GM12875 (cell line): Measurements from ENCODE around the gene CHMP2A.
"Not testable (repeated sequence)": the region's sequence is repeated elsewhere in the genome, so short reads cannot be mapped to it uniquely, and the experiment has no call there.

Experiments
- H3K4me3 ChIP-seq: one replicate; pipeline ENCODE4 v1.5.1; 2011; ENCODE audit warnings: low read depth, low read length, control low read depth
- TF ChIP-seq, protein P1 (sequence below): IDR thresholded peaks from 2 replicates; pipeline ENCODE4 v1.5.1; 2011; ENCODE audit warnings: low read depth, mild to moderate bottlenecking, control low read depth, inconsistent platforms, low read length, moderate library complexity, borderline replicate concordance; ENCODE audit not compliant: insufficient read depth

CHMP2A gene

DNA sequence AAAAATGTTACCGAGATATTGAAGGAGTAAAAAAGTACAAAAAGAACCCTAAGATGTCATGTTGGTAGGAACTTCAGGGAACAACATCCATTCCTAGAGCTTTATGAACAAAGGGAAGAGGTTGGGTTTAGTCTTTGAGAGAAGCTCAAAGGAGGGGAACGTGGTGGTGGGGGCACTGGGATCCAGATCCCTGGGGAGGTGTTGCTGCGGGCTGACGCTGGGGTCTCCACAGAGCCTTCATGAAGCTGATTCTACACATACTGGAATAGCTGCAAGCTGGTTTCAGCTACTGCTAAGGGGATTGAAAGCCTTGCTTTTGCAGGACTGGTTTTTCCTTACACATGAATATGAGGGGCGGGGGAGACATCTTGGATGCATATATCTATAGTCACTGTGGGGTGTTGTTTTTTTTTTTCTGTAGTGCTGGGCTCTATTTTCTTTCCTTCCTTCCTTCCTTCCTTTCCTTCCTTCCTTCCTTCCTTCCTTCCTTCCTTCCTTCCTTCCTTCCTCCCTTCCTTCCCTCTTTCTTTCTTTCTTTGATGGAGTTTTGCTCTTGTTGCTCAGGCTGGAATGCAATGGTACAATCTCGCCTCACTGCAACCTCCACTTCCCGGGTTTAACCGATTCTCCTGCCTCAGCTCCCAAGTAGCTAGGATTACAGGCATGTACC lies 24.7 kb upstream of the CHMP2A start:
- H3K4me3 ChIP-seq, result no peak overlapping the region
- TF ChIP-seq, protein P1, sequence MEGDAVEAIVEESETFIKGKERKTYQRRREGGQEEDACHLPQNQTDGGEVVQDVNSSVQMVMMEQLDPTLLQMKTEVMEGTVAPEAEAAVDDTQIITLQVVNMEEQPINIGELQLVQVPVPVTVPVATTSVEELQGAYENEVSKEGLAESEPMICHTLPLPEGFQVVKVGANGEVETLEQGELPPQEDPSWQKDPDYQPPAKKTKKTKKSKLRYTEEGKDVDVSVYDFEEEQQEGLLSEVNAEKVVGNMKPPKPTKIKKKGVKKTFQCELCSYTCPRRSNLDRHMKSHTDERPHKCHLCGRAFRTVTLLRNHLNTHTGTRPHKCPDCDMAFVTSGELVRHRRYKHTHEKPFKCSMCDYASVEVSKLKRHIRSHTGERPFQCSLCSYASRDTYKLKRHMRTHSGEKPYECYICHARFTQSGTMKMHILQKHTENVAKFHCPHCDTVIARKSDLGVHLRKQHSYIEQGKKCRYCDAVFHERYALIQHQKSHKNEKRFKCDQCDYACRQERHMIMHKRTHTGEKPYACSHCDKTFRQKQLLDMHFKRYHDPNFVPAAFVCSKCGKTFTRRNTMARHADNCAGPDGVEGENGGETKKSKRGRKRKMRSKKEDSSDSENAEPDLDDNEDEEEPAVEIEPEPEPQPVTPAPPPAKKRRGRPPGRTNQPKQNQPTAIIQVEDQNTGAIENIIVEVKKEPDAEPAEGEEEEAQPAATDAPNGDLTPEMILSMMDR, result no peak

DNA sequence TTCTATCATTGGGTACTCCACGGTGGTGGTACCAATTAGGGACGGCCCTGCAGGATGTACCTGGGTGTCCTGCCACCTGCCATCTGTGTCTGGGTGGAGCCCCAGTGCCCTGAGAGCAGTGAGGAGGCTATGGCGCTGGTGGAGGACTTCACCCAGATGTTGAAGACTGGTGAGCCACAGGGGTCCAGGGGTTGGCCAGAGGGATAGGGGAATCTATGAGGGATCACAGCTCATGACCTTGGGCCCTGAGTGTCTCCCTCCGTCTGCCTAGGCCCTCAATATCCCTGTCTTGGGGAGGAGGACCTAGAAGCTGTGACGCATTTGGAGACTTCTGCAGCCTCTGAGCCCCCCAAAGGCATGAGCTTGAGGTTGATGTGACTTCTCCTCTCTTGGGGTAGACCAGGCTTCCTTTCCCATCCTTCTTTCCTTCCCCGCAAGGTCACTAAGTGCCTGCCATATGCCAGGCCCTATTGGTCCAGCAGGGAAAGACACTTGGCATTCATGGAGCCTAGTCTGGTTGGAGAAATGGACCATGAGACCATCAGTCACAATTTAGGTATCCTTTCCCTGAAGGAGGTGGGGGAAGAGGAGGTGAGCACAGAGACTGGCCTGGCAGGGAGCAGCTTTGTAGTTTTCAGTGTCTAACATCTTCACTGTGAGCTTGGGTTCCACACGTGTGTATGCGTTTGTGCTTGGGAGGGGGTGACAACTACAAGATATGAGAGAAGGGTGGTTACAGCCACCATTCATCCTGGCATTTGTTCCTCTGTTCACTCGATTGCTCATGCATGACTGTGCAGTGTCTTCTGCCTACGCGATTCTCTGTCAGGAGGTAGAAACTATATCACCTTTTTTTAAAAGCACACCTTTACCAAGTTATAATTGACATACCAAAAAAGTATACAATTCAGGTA lies 23.4 kb upstream of the CHMP2A start:
- TF ChIP-seq, protein P1, result no peak
- no peak overlapping the region for H3K4me3 ChIP-seq

DNA sequence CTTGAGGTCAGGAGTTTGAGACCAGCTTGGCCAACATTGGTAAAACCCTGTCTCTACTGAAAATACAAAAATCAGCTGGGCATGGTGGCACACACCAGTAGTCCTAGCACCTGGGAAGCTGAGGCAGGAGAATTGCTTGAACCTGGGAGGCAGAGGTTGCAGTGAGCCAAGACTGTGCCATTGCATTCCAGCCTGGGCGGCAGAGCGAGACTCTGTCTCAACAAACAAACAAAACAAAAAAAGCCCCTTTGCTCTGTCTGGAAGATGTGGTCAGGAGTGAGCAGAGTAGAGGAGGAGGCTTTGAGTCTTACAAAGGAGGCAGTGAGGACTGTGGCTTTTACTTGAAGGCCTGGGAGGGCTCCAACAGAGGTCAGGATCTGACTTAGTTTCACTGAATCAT lies 22.7 kb upstream of the CHMP2A start:
- H3K4me3 ChIP-seq, result not testable (repeated sequence)

DNA sequence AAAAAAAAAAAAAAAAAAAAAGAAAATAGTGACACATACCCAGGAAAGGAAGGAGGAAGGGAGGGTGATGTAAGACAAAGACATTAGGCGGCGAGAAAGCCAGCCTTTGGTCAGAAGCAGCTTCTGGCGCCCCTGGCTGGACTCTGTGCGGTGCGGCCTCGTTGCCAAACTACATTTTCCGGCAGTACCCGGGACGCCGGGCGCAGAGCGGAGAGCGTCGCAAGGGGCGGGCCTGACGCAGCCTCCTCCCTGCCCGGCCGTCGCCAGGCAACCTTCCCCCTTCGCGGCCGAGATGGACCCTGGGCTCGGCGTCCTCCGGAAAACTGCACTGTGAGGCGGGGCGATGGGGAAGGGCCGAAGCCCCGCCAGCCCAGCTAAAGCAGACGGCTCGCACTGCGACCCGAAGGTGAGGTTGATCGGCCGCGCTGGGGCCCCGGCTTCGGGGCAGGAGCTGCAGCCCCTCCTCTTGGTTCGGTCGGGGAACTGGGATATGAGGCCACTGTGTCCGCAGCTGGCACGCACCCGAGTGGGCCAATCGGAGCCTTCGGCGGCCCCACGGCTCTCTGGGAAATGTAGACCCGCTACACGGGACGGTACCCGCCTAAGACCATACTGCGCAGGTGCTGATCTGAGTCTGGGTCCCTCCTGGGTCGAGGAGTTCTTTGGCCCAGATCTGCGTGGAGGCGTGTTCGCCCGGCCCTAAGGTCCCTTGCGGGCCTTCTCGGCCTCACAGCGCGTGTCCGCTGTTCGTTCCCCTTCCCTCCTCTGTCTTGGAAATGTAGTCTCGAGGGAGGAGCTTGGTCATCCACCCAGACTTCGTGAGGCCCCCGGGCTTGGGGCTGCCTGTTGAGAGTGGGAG lies 20.5 kb upstream of the CHMP2A start:
- TF ChIP-seq, protein P1, result no peak
- peak overlapping the region; percentile 85 for H3K4me3 ChIP-seq

DNA sequence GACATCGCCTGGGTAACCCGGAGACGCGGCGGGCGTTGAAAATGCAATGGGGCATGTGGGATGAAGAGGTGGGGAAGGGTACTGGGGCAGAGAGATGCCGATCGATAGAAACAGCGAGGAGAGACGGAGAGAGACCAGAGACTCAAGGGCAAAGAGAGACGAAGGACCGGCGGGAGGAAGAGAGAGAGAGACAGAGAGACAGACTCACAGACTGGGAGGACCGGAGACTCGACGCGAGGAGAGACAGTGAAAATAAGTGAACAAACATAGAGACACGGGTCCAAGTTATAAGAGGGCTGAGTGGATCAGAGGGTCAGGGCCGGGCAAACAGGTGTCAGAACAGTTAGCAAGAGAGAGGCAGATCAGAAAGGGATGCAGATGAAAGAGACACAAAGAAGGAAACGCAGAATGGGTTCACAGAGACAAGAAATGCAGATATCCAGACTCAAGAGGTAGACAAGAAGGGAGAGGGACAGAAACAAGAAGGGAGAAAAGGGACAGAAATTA lies 18.8 kb upstream of the CHMP2A start:
- TF ChIP-seq, protein P1, result no peak
- peak overlapping the region; percentile 50 for H3K4me3 ChIP-seq

DNA sequence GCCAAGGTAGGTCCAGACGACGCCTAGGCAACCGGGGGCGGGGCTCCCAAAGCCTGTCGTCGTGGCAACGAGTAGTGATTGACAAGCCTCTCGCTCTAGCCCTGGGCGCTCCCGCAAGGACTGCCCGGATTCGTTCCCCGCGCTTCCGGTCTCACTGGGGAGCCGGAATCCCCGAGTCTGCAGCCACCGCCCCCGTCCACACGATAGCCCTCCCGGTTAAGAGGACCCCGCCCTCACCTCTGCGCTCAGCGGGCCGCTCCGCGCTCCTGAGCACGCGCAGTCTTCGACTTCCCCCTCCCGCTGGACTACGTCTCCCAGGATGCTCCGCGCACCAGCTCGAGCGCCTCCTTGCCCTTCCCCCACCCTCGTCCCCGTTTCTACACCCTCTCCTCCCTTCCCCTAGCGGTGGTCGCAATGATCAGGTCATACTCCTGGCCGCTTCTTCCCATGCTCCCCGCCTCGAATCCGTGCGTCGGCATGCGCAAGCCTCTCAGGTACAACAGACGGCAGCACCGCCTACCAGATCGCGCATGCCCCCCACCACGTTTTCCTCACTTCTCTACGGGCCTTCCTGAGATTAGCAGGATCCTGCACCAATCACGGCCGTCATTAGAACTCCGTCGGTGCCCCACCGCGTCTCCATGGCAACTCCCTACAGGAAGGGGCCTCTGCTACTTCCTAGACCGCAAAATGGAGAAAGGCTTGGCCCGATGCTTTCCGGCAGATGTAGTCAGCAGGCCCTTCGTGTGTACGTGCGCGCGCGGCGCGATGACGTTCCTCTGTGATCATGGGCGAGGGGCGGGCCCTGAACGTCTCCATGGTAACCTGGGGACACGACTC lies 18.1 kb upstream of the CHMP2A start, which contains the start of gene MZF1:
MZF1 (minus strand) TSS at position 518 of the 840 bp plus-strand sequence. CDS start 1,946 bp downstream, outside the sequence.
- peak within 1 kb of the TSS; percentile 69 for H3K4me3 ChIP-seq
- TF ChIP-seq, protein P1, result peak; percentile 24; the same call in 1 of the 2 replicates
